IMR-90 (cell line): ENCODE data around the gene TMEM97. TPM values are rescaled to one million over a fixed set of nuclear protein-coding genes. Genes with fewer than 3 reads are reported as not detected.

Experiments
- ATAC-seq: fragments of 200-7000 bp; cut with Tn5 transposase; 2 replicates; pipeline ENCODE4 v1.9.1; 2020; ENCODE audit warnings: low read depth, mild to moderate bottlenecking, moderate library complexity
- BruUV-seq: library from RNA; stranded (reverse); fragments of 400-500 nt; replicated peaks from 2 replicates; lab custom pipeline; 2021; lab: Mats Ljungman, UMichigan
- CTCF ChIA-PET: fragments of 300-600 bp; formaldehyde crosslinking; extraction: SDS; loops from one replicate; lab custom pipeline; 2021; ENCODE audit warnings: antibody characterized with exemption; lab: Yijun Ruan, JAX
- POLR2A ChIA-PET: fragments of 300-600 bp; sonication (Branson Sonifier 250); formaldehyde crosslinking; loops from one replicate; lab custom pipeline; 2022; ENCODE audit warnings: antibody characterized with exemption; ENCODE audit not compliant: unreplicated experiment; lab: Charles Lee
- DNase-seq: peaks from one replicate; pipeline ENCODE4 v3.0.0; 2013
- H2AFZ ChIP-seq: replicated peaks from 2 replicates; pipeline ENCODE3; 2013; ENCODE audit warnings: low read length, mild to moderate bottlenecking; ENCODE audit not compliant: poor library complexity
- H2AK5ac ChIP-seq: 2 replicates; pipeline ENCODE4 v1.6.1; 2013; ENCODE audit warnings: low read depth, low read length, inconsistent platforms
- H2AK9ac ChIP-seq: replicated peaks from 2 replicates; pipeline ENCODE3; 2013; ENCODE audit warnings: mild to moderate bottlenecking, low read depth, low read length, moderate library complexity; ENCODE audit not compliant: poor library complexity
- H2BK120ac ChIP-seq: 2 replicates; pipeline ENCODE4 v1.6.1; 2013; ENCODE audit warnings: low read depth, low read length, inconsistent platforms
- H2BK15ac ChIP-seq: 3 replicates; pipeline ENCODE4 v1.6.1; 2013; ENCODE audit warnings: low read depth, low read length, inconsistent platforms
- H2BK20ac ChIP-seq: 2 replicates; pipeline ENCODE4 v1.6.1; 2013; ENCODE audit warnings: low read depth, mild to moderate bottlenecking, inconsistent platforms, low read length, moderate library complexity
- H2BK5ac ChIP-seq: 2 replicates; pipeline ENCODE4 v1.6.1; 2013; ENCODE audit warnings: mild to moderate bottlenecking, low read depth, low read length, inconsistent platforms; ENCODE audit not compliant: poor library complexity, severe bottlenecking
- H3K14ac ChIP-seq: replicated peaks from 2 replicates; pipeline ENCODE4 v1.6.1; 2013; ENCODE audit warnings: low read depth, low read length, inconsistent platforms
- H3K18ac ChIP-seq: 2 replicates; pipeline ENCODE4 v1.6.1; 2013; ENCODE audit warnings: low read depth, low read length, control low read depth
- H3K23ac ChIP-seq: 2 replicates; pipeline ENCODE4 v1.6.1; 2013; ENCODE audit warnings: low read depth, low read length, inconsistent platforms
- H3K27ac ChIP-seq: 2 replicates; pipeline ENCODE4 v1.5.1; 2013; ENCODE audit warnings: mild to moderate bottlenecking, control low read depth, low read length; ENCODE audit not compliant: insufficient read depth
- H3K27me3 ChIP-seq: 2 replicates; pipeline ENCODE4 v1.6.1; 2013; ENCODE audit warnings: low read length; ENCODE audit not compliant: control insufficient read depth, insufficient read depth
- H3K36me3 ChIP-seq: 2 replicates; pipeline ENCODE4 v1.6.1; 2013; ENCODE audit warnings: low read length, mixed read lengths; ENCODE audit not compliant: control insufficient read depth, insufficient read depth
- H3K4ac ChIP-seq: 2 replicates; pipeline ENCODE4 v1.6.1; 2013; ENCODE audit warnings: low read depth, low read length, inconsistent platforms
- H3K4me1 ChIP-seq: 2 replicates; pipeline ENCODE4 v1.6.1; 2013; ENCODE audit warnings: low read length, mixed read lengths; ENCODE audit not compliant: control insufficient read depth, insufficient read depth
- H3K4me2 ChIP-seq: 2 replicates; pipeline ENCODE4 v1.6.1; 2013; ENCODE audit warnings: low read depth, mild to moderate bottlenecking, control low read depth, low read length, moderate library complexity
- H3K4me3 ChIP-seq: 2 replicates; pipeline ENCODE4 v1.5.1; 2013; ENCODE audit warnings: low read depth, mild to moderate bottlenecking, control low read depth, low read length, moderate library complexity; ENCODE audit not compliant: insufficient read depth
- H3K56ac ChIP-seq: 2 replicates; pipeline ENCODE4 v1.6.1; 2013; ENCODE audit warnings: low read length, inconsistent platforms; ENCODE audit not compliant: insufficient read depth; ENCODE audit errors: extremely low read depth
- H3K79me1 ChIP-seq, 2 experiments: 2 replicates each; pipeline ENCODE4 v1.6.1; 2013; ENCODE audit warnings: low read length in 2 of 2, inconsistent platforms in 1 of 2, low read depth in 1 of 2
- H3K9ac ChIP-seq: 2 replicates; pipeline ENCODE4 v1.6.1; 2013; ENCODE audit warnings: low read depth, low read length, control low read depth
- H3K9me1 ChIP-seq: 2 replicates; pipeline ENCODE4 v1.6.1; 2013; ENCODE audit warnings: low read length, inconsistent platforms; ENCODE audit not compliant: insufficient read depth
- H3K9me3 ChIP-seq: 2 replicates; pipeline ENCODE4 v1.6.1; 2013; ENCODE audit warnings: low read length; ENCODE audit not compliant: control insufficient read depth, insufficient read depth
- H4K20me1 ChIP-seq: 2 replicates; pipeline ENCODE4 v1.6.1; 2013; ENCODE audit warnings: low read length, inconsistent platforms; ENCODE audit not compliant: insufficient read depth
- H4K5ac ChIP-seq: 2 replicates; pipeline ENCODE4 v1.6.1; 2013; ENCODE audit warnings: mild to moderate bottlenecking, low read depth, low read length, control low read depth
- H4K8ac ChIP-seq, 2 experiments: 2 replicates each; pipeline ENCODE4 v1.6.1; 2013; ENCODE audit warnings: low read depth in 2 of 2, low read length in 2 of 2, control low read depth in 1 of 2, inconsistent platforms in 1 of 2
- H4K91ac ChIP-seq: 2 replicates; pipeline ENCODE4 v1.6.1; 2013; ENCODE audit warnings: low read depth, low read length, inconsistent platforms; ENCODE audit not compliant: insufficient read depth
- MAZ ChIP-seq: IDR thresholded peaks from 2 replicates; pipeline ENCODE4 v1.6.1; 2012; ENCODE audit warnings: low read depth, mild to moderate bottlenecking, low read length, improper control_type of control experiment, moderate library complexity, borderline replicate concordance
- WGBS, 2 experiments: methylation state at CpG; one replicate each; pipeline versions ENCODE4 v1.1.5 to v1.1.7; 2013; ENCODE audit warnings: missing lambda C conversion rate in 2 of 2; ENCODE audit not compliant: insufficient read length in 1 of 2; ENCODE audit errors: extremely low coverage in 2 of 2; 5-methylcytosine and 5-hydroxymethylcytosine counted together
- dilution Hi-C: fragments of 300-500 bp; cut with HindIII; formaldehyde crosslinking; loops from one replicate; pipeline ENCODE4 v1.14.3; 2018; ENCODE audit warnings: low sequenced_read_pairs; ENCODE audit not compliant: unreplicated experiment
- in situ Hi-C: fragments of 300-500 bp; cut with MboI; formaldehyde crosslinking; loops from 3 replicates; pipeline ENCODE4 v1.14.3; 2019; ENCODE audit warnings: low sequenced_read_pairs, inconsistent platforms, mixed read lengths
- intact Hi-C: fragments of 100-400 bp; cut with micrococcal nuclease; formaldehyde crosslinking; loops from 2 replicates; pipeline ENCODE4 v1.10.0; 2022
- polyA plus RNA-seq, 3 experiments: library from polyadenylated mRNA; depleted of rRNA; stranded (reverse); fragments of >200 nt; gene quantifications; 2 replicates each; pipeline ENCODE4 v1.2.3, GENCODE V29; 2012; ENCODE audit warnings: low replicate concordance in 1 of 3
- total RNA-seq: library from RNA; depleted of rRNA; stranded (reverse); fragments of >200 nt; gene quantifications from 2 replicates; pipeline ENCODE4 v1.2.3, GENCODE V29; 2012

TMEM97 gene
- total and polyA plus RNA-seq, 2 of the 4 experiments (the other 2 are of a cell fraction) = 12.3 to 21.3 TPM

GRCh38 chr17:28271431-28271830 lies 47.6 kb upstream of the TMEM97 start:
- no peak overlapping the region for H2BK5ac ChIP-seq
- dilution Hi-C loops = no loop called here
- H3K14ac ChIP-seq = no peak overlapping the region
- no peak overlapping the region for H4K5ac ChIP-seq
- H2AK9ac ChIP-seq = no peak overlapping the region
- ATAC-seq (no peak), DNase-seq (no peak)
- H3K4me3 ChIP-seq = no peak overlapping the region
- no peaks in the 10 kb centered on the region for H4K20me1 ChIP-seq
- H4K8ac ChIP-seq = no peak overlapping the region
- no peak overlapping the region for H2BK15ac ChIP-seq
- H4K91ac ChIP-seq = no peak overlapping the region
- H3K23ac ChIP-seq = no peak overlapping the region
- H3K56ac ChIP-seq = no peak overlapping the region
- no peaks in the 10 kb centered on the region for H3K79me1 ChIP-seq
- H3K18ac ChIP-seq = no peak overlapping the region
- H3K9me1 ChIP-seq = no peaks in the 10 kb centered on the region
- intact Hi-C loops = no loop called here
- H3K4me2 ChIP-seq = no peak overlapping the region
- no peak overlapping the region for H2AK5ac ChIP-seq
- 33% methylated on average over 1 of the region's 3 CpGs; no CpG with 5 or more reads in 1 of the 2 experiments for WGBS, 2 experiments
- in situ Hi-C loops = no loop called here
- H2BK120ac ChIP-seq = no peak overlapping the region
- no peak overlapping the region for H3K4ac ChIP-seq
- no peaks in the 10 kb centered on the region for H3K4me1 ChIP-seq
- H2AFZ ChIP-seq = no peak overlapping the region
- H3K27ac ChIP-seq = no peak overlapping the region
- TF ChIP-seq MAZ = no peak
- H3K9me3 ChIP-seq = no peaks in the 10 kb centered on the region; the same call in 1 of the 2 replicates
- BruUV-seq = no TSS peak
- H3K9ac ChIP-seq = no peak overlapping the region
- CTCF ChIA-PET = no interaction called here
- peaks cover 29% of the 10 kb centered on the region for H3K27me3 ChIP-seq
- POLR2A ChIA-PET = no interaction called here
- H3K36me3 ChIP-seq = no peaks in the 10 kb centered on the region
- no peak overlapping the region for H2BK20ac ChIP-seq
